GM21390 (cell line): ENCODE results near the gene ASPHD2.
"Not testable (repeated sequence)": the region's sequence is repeated elsewhere in the genome, so short reads cannot be mapped to it uniquely, and the experiment has no call there.

Source experiments
- ATAC-seq: cut with Tn5 transposase; IDR thresholded peaks from one replicate; pipeline ENCODE4 v1.9.1; 2021; ENCODE audit not compliant: unreplicated experiment

The ASPHD2 gene, protein sequence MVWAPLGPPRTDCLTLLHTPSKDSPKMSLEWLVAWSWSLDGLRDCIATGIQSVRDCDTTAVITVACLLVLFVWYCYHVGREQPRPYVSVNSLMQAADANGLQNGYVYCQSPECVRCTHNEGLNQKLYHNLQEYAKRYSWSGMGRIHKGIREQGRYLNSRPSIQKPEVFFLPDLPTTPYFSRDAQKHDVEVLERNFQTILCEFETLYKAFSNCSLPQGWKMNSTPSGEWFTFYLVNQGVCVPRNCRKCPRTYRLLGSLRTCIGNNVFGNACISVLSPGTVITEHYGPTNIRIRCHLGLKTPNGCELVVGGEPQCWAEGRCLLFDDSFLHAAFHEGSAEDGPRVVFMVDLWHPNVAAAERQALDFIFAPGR

DNA sequence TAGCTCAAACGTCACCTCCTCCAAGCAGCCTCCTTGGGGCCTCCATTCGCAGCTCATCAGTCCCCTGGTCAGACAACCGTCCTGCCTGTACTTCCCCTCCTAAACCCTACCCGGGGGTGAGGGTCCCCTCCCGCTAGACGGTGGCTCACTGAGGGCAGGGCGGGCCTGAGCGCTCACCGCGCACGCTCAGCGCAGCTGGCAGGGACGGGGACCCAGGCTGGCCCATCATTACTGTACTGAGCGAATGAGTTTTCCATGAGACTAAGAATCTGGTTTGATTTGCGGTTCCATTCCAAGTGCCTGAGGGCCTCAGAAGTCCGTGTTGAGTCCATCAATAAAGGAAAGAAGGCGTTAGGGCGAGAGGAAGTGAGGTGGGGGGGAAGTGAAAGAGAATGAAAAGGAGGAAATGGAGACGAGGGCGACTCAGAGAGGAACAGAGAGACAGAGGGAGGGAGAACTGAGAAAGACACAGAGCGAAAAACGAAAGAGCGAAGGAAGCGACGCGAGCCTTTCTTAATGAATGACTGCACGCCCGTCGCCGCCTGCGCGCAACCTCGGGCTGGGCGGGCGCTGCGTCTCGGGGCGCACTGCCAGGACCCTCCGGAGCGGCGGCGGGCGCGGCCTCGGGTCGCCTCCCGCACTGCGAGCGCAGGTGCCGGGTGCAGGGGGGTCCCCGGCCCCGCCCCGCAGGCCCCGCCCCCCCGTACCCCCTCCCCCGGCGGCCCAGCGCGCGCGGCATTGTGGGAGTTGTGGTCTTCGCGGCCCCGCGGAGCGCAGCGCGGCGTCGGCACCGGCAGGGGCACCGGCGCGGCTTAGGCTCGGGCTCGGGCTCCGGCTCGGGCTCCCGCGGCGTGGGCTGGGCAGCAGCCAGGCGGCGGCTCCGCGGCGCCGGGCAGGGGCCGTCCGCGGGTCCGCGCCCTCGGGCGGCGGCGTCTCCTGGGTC lies at the start of gene ASPHD2:
TSS of gene ASPHD2 (plus strand) at position 746 of the 943 bp plus-strand sequence. CDS start 4,356 bp downstream, outside the sequence.
- ATAC-seq, result peak; percentile 70

DNA sequence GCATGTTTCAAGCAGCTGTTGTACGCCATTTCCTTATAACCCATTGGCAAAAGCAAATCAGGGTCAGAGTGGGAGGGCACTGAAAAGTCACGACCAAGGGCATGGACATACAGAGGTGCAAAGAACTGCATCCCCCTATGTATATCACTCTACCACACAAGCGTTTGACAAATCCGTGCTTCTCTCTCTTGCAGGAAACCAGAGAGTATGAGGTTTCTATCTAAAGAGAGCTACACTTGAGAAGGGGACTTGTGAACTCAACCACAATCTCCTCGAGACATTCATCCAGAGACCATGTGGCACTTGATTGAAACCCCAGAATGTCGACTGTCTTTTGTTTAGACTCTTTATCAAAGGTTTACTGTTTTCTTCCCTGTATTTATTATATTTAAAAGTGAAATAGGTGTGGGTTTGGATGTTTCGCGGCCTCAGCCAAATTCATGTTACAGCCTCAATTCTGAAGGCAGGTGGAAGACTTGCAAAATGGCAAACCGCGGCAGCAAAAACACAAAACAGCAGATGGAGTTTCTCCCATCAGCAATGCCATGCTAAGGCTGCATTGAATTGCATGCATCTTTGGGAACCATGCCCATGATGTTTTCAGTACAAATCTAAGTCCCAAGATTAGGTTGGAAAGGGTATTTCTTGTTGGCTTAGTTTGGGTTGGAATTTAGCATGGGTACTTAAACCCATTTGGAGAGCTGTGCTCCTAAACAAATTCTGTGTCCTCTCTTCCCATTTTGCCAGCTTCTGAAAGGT lies 48.8 kb upstream of the ASPHD2 start:
- ATAC-seq, result no peak

DNA sequence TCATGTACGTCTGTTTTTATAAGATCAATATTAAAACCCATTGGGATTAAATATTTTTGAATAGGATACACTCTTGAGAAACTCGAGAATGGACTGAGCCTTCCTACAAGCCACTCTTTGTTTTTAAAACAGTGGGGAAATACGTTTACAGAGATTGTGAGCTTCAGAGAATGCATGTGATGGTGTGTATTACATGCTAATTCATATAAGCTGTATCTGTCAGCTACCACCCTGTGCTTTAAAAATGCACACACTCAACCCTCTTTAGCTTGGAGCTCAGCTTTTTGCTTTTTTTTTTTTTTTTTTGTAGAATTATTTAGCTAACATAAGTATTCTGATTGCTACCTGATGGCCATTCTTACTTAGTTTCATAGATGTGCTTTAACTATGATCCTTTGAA lies 46.3 kb upstream of the ASPHD2 start:
- ATAC-seq, result no peak

DNA sequence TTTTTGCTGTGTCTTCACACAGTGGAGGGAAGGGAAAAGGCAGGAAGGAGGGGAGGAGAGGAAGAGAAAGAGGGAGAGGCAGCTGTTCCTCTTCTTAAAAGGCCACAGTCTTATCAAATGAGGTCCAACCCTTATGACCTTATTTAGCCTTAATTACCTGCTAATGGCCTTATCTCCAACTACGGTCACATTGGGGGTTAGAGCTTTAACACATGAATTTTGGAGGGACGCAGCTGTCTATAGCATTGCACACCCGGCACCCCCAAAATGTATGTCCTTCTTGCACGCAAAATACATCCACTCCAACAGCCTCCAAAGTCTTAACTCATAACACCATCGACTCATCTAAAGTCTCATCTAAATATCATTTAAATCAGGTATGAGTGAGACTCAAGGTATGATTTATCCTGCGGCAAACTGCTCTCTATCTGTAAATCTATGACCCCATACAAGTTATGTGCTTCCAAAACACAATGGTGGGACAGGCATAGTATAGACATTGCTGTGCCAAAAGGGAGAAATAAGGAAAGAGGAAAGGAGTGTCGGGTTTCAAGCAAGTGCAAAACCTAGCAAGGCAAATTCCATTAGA lies 45.0 kb upstream of the ASPHD2 start:
- no peak for ATAC-seq

DNA sequence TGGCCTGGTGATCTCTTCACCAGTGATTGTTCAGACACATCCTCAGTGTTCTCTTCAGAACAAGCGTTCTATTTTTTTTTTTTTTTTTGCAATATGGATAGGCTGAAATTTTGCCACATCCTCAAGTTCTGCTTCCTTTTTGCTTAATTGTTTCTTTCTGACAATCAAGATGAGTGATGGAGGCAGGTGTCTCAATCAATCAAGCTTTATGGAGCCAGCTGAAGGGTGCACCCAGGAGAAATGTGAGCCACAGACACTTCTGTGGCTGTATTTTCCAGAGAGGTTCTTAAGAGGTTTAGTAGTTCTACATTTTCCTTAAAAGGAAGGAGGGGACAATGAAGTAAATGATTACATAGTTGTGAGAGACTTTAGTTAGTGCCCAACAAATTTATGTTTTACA lies 43.9 kb upstream of the ASPHD2 start:
- no peak for ATAC-seq

DNA sequence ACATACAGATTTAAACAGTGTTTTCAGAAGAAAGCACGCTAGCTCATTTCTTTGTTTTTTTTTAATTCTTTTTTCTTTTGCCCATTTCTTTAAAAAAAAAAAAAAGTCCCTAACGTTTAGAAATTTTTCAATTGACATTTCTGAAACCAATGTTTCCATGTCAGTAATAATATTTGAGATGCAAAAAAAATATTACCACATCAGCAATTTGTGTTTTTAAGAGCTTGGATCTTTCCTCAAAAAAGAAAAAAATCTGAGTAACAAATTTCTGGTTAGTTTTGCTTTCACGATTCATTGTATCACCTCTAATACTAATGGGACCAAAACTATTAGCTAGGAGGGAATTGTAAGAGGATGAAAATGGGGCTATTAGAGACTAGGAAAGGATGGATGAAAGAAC lies 39.9 kb upstream of the ASPHD2 start:
- no peak for ATAC-seq

DNA sequence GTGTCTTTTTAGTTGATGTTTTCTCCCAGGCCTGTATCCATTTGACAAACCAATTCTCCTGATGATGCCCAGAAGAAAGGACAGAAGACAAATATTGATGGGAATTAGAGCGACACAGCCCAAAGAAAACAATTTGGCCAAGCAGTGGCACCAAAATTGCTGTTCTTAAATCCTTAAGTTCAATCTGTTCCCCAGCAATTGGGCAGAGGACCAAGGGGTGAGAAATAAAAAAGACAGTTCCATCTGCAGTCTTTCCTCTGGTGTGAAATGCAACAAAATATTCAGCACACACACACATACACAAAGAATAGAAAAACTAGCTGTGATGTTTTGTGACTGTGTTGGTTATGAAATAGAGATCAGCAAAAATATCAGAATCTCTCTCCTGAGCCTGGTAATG lies 38.0 kb upstream of the ASPHD2 start:
- ATAC-seq, result no peak

DNA sequence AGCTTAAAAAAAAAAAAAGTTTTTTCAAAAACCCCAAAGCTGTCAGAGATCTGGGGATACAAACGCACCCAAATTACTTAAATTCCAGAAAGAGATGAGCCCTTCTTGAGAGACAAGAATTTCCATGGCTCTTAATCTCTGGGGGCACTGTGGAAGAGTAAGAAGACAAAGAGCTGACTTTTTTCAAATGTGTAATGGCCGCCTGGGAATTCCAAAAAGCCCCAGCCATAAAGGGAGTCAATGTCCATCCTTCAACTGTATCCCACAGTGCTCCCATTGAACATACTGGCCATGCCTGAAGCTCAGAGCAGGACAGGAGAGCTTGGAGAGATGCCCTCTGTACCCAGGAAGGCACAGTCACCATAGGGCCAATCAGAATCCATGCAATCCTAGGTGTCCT lies 37.4 kb upstream of the ASPHD2 start:
- no peak for ATAC-seq

DNA sequence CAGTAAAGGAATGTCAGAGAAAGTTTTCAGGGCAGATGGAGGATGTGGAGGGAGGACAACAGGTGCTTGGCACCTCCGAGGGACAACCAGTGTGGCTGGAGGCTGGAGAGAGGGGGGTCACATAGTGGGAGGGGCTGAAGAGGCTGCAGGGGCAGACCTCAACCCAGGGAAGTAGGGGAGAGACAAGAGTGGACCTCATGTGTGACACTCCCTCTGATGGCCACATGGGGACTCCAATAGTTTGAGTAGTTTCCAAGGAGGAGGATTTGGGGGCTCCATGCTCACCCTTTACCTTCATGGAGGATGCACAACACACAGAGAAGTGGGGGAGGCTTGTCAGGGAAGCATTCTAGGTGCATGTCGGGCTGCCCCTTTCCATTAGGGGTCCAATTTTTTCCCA lies 35.1 kb upstream of the ASPHD2 start:
- no peak for ATAC-seq

DNA sequence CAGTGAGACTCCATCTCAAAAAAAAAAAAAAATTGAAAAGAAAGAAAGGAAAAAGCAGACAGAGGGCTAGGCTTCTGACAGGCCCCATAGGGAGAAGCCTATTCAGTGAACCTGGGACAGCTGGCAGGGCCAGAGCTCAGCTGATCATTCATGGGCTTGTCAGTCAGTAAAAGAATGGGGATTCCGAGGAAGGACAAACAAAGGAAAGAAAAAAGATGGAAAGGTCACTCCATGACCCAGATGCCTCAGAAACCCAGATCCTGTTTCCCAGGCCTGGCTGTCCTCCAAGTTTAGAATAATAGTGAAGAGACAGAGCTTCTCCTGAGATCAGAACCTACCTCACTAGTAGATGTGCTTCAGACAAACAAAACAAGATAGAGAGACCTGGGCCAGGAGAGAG lies 34.3 kb upstream of the ASPHD2 start:
- no peak for ATAC-seq

DNA sequence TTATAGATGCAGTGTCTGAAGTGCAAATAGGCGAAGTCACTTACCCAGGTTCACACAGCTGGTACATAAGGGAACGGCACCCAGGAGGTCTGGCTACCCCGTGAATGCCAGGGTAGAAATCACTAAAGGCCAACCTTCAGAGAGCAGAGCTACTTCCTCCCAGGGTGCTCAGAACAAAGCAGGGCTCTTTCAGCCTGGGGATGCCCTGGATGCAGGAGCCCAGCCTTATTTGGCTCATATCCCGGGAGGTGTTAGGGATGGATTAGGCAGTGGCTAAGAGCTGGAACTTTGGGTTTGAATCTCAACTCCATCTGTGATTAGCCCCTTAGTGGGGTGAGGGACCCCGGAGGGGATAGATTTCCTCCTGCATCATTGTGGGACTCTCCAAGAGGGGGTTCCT lies 33.1 kb upstream of the ASPHD2 start:
- no peak for ATAC-seq

DNA sequence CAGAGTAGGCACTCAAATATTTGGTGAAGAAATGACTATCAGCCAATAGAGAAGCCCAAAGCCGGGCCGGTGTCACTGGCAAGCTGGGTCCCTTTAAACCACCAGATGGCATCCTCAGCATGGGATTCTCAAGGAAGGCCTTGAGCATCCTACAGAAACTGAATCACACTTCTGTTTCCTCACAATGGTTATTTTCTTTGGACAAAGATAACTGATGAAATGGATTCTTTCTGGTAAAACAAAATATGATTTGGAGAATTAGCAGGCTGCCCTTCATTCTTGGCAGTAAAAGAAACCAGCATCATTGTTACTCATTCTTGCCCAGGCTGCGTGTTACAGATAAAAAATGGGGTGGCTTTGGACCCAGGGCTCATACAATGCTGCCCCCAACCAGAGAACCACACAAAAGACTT lies 30.3 kb upstream of the ASPHD2 start:
- ATAC-seq, result no peak

DNA sequence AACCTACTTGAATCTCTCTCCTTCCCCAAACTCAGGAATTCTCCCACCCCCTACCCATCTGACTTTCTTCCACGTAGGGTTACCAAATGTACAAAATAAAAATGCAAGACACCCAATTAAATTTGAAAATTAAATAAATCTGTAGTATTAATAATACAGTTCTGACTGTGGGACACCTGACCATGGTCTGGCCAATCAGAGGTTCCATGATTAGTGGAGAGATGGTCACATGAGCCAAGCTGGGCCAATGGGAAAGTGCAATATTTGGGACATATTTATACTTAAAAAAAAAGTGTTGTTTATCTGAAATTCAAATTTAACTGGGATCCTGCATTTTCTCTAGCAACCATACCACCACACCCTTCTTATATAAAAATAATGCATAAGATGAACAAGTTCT lies 29.8 kb upstream of the ASPHD2 start:
- ATAC-seq, result no peak

DNA sequence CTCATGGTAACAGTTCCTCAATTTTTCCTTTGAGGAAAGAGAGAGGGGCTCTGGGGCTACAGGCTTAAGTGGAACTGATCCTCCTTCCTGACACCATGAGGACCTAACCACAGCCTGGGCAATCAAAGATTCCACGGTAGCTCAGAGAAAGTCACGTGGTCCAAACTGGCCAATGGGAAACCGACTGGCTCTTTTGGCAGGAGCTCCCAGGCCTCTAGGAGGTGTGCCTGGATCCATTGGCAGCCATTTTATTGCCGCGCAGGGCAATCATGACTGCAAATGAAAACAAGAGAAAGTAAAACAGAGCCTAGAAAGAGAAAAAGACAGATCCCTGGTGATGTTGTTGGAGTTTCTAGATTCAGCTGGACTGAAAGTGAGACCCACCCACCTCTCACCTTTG lies 27.3 kb upstream of the ASPHD2 start:
- no peak for ATAC-seq

DNA sequence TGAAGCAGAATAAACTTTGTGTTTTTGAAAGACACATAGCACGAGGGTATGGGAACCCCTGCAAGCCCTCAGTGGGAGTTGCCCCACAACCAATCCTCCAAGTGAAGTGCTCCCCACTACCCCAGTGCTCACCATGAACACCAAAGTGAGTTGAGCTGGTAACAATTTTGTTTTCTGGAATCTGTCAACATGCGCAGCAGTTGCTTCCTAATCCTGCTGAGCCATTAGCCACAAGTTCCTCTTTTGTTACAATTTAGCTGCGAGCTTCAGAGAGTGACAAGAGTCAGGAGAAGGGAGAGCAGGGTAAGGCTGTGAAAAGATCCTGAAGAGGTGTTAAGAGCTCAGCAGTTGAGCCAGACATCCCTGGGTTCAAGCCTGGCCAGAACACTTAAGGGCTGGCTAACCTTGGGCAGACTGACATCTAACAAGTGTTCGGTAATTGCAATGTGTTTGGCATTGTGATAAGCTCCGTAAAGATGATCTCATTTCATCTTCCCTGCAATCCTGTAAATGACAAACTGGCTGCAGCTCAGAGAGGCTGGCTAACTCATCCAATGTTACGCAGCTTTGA lies 24.1 kb upstream of the ASPHD2 start:
- ATAC-seq, result no peak

DNA sequence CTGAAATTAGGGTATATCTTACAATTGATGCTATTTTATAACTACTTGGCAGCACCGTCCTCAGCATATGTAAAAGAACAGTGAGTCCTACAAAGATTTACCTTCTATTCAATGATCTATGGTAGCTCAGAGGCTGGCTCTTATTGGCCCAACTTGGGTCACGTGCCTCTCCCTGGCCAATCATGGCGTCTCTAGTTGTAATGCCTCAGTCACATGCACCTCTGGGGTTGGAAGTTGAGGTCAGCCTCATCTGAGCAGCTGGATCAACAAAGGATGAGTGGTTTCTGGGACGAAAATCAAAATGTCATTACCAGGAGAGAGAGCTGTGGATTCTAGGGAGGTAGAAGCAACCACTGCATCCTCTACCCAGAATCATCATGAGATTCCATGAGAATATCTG lies 22.9 kb upstream of the ASPHD2 start:
- ATAC-seq, result no peak

DNA sequence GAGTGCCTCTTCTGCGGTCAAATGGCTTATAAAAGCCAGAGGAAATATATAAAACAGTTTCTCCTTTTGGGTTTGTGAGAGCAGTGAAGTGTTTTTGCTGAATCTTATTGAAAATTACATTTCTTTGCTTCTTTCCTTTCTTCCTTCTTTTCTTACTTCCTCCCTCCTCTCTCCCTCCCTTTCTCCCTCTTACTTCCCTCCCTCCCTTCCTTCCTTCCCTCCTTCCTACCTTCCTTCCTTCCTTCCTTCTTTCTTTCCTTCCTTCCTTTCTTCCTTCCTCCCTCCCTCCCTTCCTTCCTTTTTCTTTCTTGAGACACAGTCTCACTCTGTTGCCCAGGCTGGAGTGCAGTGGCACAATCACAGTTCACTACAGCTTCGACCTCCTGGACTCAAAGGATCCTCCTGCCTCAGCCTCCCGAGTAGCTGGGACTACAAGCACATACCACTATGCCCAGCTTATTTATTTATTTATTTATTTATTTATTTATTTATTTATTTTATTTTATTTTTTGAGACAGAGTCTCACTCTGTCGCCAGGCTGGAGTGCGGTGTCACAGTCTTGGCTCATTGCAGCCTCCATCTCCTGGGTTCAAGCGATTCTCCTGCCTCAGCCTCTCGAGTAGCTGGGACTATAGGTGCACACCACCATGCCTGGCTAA lies 20.4 kb upstream of the ASPHD2 start:
- not testable (repeated sequence) for ATAC-seq

DNA sequence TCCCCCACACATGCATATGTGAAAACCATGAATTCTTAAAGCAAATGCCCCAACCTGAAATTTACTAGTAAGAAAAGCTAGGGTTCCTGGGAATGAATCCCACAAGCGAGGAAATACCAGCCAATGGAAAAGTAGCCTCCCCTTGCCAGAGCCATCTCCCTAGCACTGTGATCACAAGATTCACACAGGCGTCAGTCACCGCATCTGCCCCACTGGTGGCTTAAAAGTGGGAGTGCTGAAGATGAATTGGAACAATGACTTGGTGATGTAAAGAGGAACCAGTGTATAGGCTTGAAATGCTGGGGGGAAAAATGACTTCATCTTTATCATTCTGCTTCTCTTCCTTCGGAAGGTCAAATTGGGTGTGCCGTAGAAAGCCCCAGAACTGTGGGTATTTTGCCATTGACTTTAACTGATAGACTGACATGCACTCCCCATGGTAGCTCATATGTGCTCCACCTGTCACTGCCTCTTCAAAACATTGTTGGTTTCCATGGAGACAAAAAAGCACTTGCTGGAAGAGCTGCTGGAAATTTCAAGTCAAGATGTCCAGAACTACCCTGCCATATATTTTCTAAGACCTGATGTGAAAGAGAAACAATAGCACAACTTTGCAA lies 19.2 kb upstream of the ASPHD2 start:
- no peak for ATAC-seq

DNA sequence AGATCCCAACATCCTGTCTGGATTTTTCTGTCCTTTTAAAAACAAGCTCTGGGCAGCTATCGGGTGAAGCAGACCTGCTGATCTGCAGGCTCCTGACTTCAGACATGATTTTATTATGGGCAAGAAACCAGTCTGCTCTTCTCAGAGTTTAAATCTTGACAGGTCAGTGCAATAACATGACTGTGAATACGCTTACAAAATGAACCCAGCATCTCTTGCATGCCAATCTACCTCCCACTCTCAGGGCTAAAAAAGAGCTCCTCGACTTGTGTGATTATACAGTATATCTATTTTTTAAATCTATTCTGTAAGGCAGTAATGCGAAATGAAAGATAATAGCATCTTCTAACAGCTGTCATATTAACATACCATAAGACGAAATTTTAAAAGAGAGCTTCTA lies 18.7 kb upstream of the ASPHD2 start:
- ATAC-seq, result no peak

DNA sequence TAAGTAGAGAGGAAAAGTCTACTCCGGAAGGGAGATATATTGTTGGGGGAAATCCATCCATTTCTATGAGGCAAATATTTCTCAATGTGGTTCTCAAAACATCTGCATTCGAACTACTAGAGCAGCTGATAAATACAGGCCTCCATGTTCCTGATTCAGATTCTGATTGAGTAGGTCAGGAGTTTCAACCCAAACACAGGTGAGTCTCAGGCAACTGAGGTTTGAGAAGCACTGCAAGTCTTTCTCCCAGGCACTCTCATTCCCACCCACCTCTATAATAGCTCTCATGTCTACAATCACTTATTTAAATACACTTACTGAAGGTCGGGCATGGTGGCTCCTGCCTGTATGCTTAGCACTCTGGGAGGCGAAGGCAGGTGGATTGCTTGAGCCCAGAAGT lies 14.7 kb upstream of the ASPHD2 start:
- no peak for ATAC-seq
